NT2/D1 (cell line): ENCODE results near the gene MAST1.

Source experiments
- YY1 ChIP-seq: IDR thresholded peaks from 2 replicates; pipeline ENCODE4 v1.6.1; 2011; ENCODE audit not compliant: insufficient read length, insufficient read depth
- ZNF274 ChIP-seq: IDR thresholded peaks from 2 replicates; pipeline ENCODE4 v1.6.1; 2011; ENCODE audit warnings: mild to moderate bottlenecking, low read depth, low read length

- TF ChIP-seq YY1 (no peak), ZNF274 (no peak)
These were observed 46.8 kb downstream of the MAST1 start for GRCh38 chr19:12884926-12885748.
